Lung (tissue), 12 donors: Measurements from ENCODE around the gene LTBP3. TPM values are rescaled to one million over a fixed set of nuclear protein-coding genes. Genes with fewer than 3 reads are reported as not detected.

Source experiments
- ATAC-seq: fragments of 200-7000 bp; cut with Tn5 transposase; one replicate; pipeline ENCODE4 v1.9.1; 2020; ENCODE audit warnings: moderate number of reproducible peaks; ENCODE audit not compliant: insufficient read depth, low FRiP score
- DNase-seq, 3 donors: peaks; one replicate each; pipeline ENCODE4 v3.0.0-alpha.2; 2013 to 2017
- H3K27ac ChIP-seq, 2 donors: one replicate each; pipeline ENCODE4 v1.5.1; 2013; ENCODE audit warnings: mild to moderate bottlenecking in 2 of 2, moderate library complexity in 2 of 2, control low read depth in 1 of 2, inconsistent platforms in 1 of 2, low read depth in 1 of 2, low read length in 1 of 2
- H3K27me3 ChIP-seq, 3 donors: one replicate each; pipeline ENCODE4 v1.5.1; 2013; ENCODE audit warnings: low read length in 2 of 3; ENCODE audit not compliant: control insufficient read depth in 3 of 3, insufficient read depth in 3 of 3
- H3K36me3 ChIP-seq, 4 donors: one replicate each; pipeline ENCODE4 v1.5.1; 2013; ENCODE audit warnings: low read length in 4 of 4, mild to moderate bottlenecking in 1 of 4, moderate library complexity in 1 of 4; ENCODE audit not compliant: control insufficient read depth in 4 of 4, insufficient read depth in 4 of 4
- H3K4me1 ChIP-seq, 5 donors: one replicate each; pipeline ENCODE4 v1.5.1; 2013; ENCODE audit warnings: low read length in 5 of 5, mild to moderate bottlenecking in 2 of 5, moderate library complexity in 1 of 5; ENCODE audit not compliant: control insufficient read depth in 5 of 5, insufficient read depth in 5 of 5
- H3K4me3 ChIP-seq: one replicate; pipeline ENCODE4 v1.5.1; 2013; ENCODE audit warnings: mild to moderate bottlenecking, control low read depth, moderate library complexity
- H3K9ac ChIP-seq, 2 donors: one replicate each; pipeline ENCODE4 v1.5.1; 2013; ENCODE audit warnings: low read length in 2 of 2, control low read depth in 1 of 2; ENCODE audit not compliant: insufficient read depth in 1 of 2
- H3K9me3 ChIP-seq, 4 donors: one replicate each; pipeline ENCODE4 v1.5.1; 2013; ENCODE audit warnings: low read length in 3 of 4, mild to moderate bottlenecking in 1 of 4, moderate library complexity in 1 of 4; ENCODE audit not compliant: control insufficient read depth in 4 of 4, insufficient read depth in 3 of 4
- CTCF ChIP-seq: IDR thresholded peaks from 2 replicates; pipeline ENCODE4 v1.5.1; 2012; ENCODE audit warnings: mild to moderate bottlenecking; ENCODE audit errors: control extremely low read depth, extremely low read depth
- WGBS, 2 donors: extraction: QIAGEN DNeasy Blood & Tissue Kit; methylation state at CpG; one replicate each; pipeline ENCODE4 v1.1.7; 2013; 5-methylcytosine and 5-hydroxymethylcytosine counted together
- polyA plus RNA-seq, 2 donors: library from polyadenylated mRNA; stranded (reverse); fragments of 200-250 nt; gene quantifications; one replicate each; pipeline ENCODE4 v1.2.1, GENCODE V29; 2013
- total RNA-seq, 2 donors: library from RNA; depleted of rRNA in 1 of 2; stranded (reverse); fragments of >200 nt in 1 of 2; gene quantifications; one replicate each; pipeline ENCODE4 v1.2.1, GENCODE V29; 2014 to 2021
- donor health status: control.
- donor health status: control.
- donor health status: Bipolar disorder and iron deficiency.
- donor health status: healthy.
- donor health status: DM: yes; HTN: yes; CAD: no.

LTBP3 gene
- total and polyA plus RNA-seq, 4 donors: 39.1 to 111 (median 73.4) TPM

GRCh38 chr11:65537296-65537597 is 20.9 kb downstream of the LTBP3 start:
- H3K9me3 ChIP-seq: no peaks in the 10 kb centered on the region
- no peak for ATAC-seq
- H3K9ac ChIP-seq: no peak overlapping the region
- peaks cover 3 to 54% (median 15%) of the 10 kb centered on the region in 4 donors for H3K36me3 ChIP-seq
- H3K27ac ChIP-seq: no peak overlapping the region
- 91 to 96% methylated on average over 2 of the region's 2 CpGs for WGBS, 2 donors
- no peaks in the 10 kb centered on the region for H3K27me3 ChIP-seq
- no peak overlapping the region for H3K4me3 ChIP-seq
- no peak for DNase-seq
- TF ChIP-seq CTCF: no peak
- H3K4me1 ChIP-seq: peaks cover 0 to 15% (median 9%) of the 10 kb centered on the region in 5 donors

GRCh38 chr11:65536412-65537295 is 21.5 kb downstream of the LTBP3 start:
- TF ChIP-seq CTCF: no peak
- ATAC-seq (no peak), DNase-seq (no peak)
- Histone ChIP-seq H3K9me3 (no peaks in the 10 kb centered on the region), H3K4me1 (peaks cover 0 to 14% (median 9%) of the 10 kb centered on the region in 5 donors), H3K9ac (no peak overlapping the region), H3K4me3 (no peak overlapping the region), H3K36me3 (peaks cover 3 to 57% (median 16%) of the 10 kb centered on the region in 4 donors), H3K27me3 (no peaks in the 10 kb centered on the region), H3K27ac (no peak overlapping the region)
- 90 to 91% methylated on average over 12 of the region's 12 CpGs for WGBS, 2 donors

GRCh38 chr11:65535102-65535501 is 23.1 kb downstream of the LTBP3 start:
- no peak for TF ChIP-seq CTCF
- H3K4me3 ChIP-seq: no peak overlapping the region
- no peak overlapping the region for H3K27ac ChIP-seq
- no peak overlapping the region for H3K9ac ChIP-seq
- H3K9me3 ChIP-seq: no peaks in the 10 kb centered on the region
- peaks cover 14 to 72% (median 25%) of the 10 kb centered on the region in 4 donors for H3K36me3 ChIP-seq
- peaks cover 0 to 5% (median 3%) of the 10 kb centered on the region in 5 donors for H3K4me1 ChIP-seq
- no peaks in the 10 kb centered on the region for H3K27me3 ChIP-seq
- DNase-seq (no peak), ATAC-seq (no peak)
- 94 to 95% methylated on average over 9 of the region's 9 CpGs for WGBS, 2 donors
